Bronchial epithelial cell (primary cell): ENCODE data around the gene HOTAIR. TPM values are rescaled to one million over a fixed set of nuclear protein-coding genes. Genes with fewer than 3 reads are reported as not detected.

Source experiments
- DNase-seq: peaks from one replicate; pipeline ENCODE4 v3.0.0-alpha.2; 2010; ENCODE audit warnings: low read depth
- FAIRE-seq: peaks from 2 replicates; lab custom pipeline; 2011; peaks lifted over from hg19 to GRCh38; lab: Jason Lieb, UNC
- H3K27me3 ChIP-seq: 2 replicates; pipeline ENCODE4 v1.5.1; 2011; ENCODE audit warnings: low read length; ENCODE audit not compliant: control insufficient read depth, insufficient read depth
- H3K36me3 ChIP-seq: 2 replicates; pipeline ENCODE4 v1.5.1; 2011; ENCODE audit warnings: low read length; ENCODE audit not compliant: control insufficient read depth, insufficient read depth
- H3K4me3 ChIP-seq: 2 replicates; pipeline ENCODE4 v1.5.1; 2011; ENCODE audit warnings: mild to moderate bottlenecking, low read depth, low read length, control low read depth
- CTCF ChIP-seq: IDR thresholded peaks from 2 replicates; pipeline ENCODE4 v1.5.1; 2011; ENCODE audit warnings: mild to moderate bottlenecking, moderate library complexity, low read length, control low read depth, inconsistent platforms; ENCODE audit not compliant: insufficient read depth, severe bottlenecking
- total RNA-seq: library from RNA; depleted of rRNA; stranded (reverse); fragments of >200 nt; gene quantifications from 2 replicates; pipeline ENCODE4 v1.2.1, GENCODE V29; 2014

HOTAIR gene
- total RNA-seq, 1 donor from 2014 or later, result not detected

- TF ChIP-seq CTCF, result no peak
- no peak overlapping the region for H3K4me3 ChIP-seq
- DNase-seq (no peak), FAIRE-seq (no peak)
- H3K27me3 ChIP-seq, result peaks cover 54% of the 10 kb centered on the region
- no peaks in the 10 kb centered on the region for H3K36me3 ChIP-seq
These were observed 41.8 kb upstream of the HOTAIR start for GRCh38 chr12:54016478-54016964.

GRCh38 chr12:54016051-54016450 lies 41.3 kb upstream of the HOTAIR start:
- TF ChIP-seq CTCF, result no peak
- peaks cover 55% of the 10 kb centered on the region for H3K27me3 ChIP-seq
- no peak for DNase-seq
- H3K4me3 ChIP-seq, result no peak overlapping the region
- H3K36me3 ChIP-seq, result no peaks in the 10 kb centered on the region
- no peak for FAIRE-seq

GRCh38 chr12:54015018-54015931 lies 40.5 kb upstream of the HOTAIR start:
- no peak for TF ChIP-seq CTCF
- Histone ChIP-seq H3K27me3 (peaks cover 59% of the 10 kb centered on the region), H3K4me3 (no peak overlapping the region), H3K36me3 (no peaks in the 10 kb centered on the region)
- FAIRE-seq (no peak), DNase-seq (no peak)

- no peak for DNase-seq
- peaks cover 61% of the 10 kb centered on the region for H3K27me3 ChIP-seq
- no peaks in the 10 kb centered on the region for H3K36me3 ChIP-seq
- FAIRE-seq, result no peak
- TF ChIP-seq CTCF, result no peak
- H3K4me3 ChIP-seq, result no peak overlapping the region
These were observed 39.7 kb upstream of the HOTAIR start for GRCh38 chr12:54014377-54015017.

- no peak for TF ChIP-seq CTCF
- FAIRE-seq, result no peak
- peaks cover 67% of the 10 kb centered on the region for H3K27me3 ChIP-seq
These were observed 38.1 kb upstream of the HOTAIR start for GRCh38 chr12:54012631-54013409.

More at GRCh38 chr12:54012631-54013409, 38.1 kb upstream of the HOTAIR start:
- Histone ChIP-seq H3K4me3 (no peak overlapping the region), H3K36me3 (no peaks in the 10 kb centered on the region)
- no peak for DNase-seq
